HepG2 (cell line): ENCODE measurements around the gene IL15RA.

Experiments used
- FOXA1 ChIP-seq, 2 experiments: fragments of 450-650 bp in 1 of 2; sonication (generic) in 1 of 2; formaldehyde crosslinking in 1 of 2; IDR thresholded peaks; 2 replicates each; pipeline versions ENCODE4 v1.4.0 to v1.6.1; 2016 to 2020; ENCODE audit warnings: missing genetic modification reagents in 1 of 2
- GATA4 ChIP-seq: sonication (generic); IDR thresholded peaks from 2 replicates; pipeline ENCODE4 v1.6.1; 2016; ENCODE audit warnings: antibody characterized with exemption, low read depth, borderline replicate concordance
- SMARCC2 ChIP-seq: fragments of 450-650 bp; IDR thresholded peaks from 2 replicates; pipeline ENCODE4 v1.6.1; 2017; ENCODE audit warnings: antibody characterized with exemption, mild to moderate bottlenecking
- SOX13 ChIP-seq, 3 experiments: fragments of 450-650 bp in 1 of 3; sonication (generic) in 1 of 3; formaldehyde crosslinking in 1 of 3; IDR thresholded peaks in 2 of 3; conservative IDR thresholded peaks in 1 of 3; 2 replicates each; pipeline versions ENCODE4 v1.5.0 to v1.6.1; 2016 to 2020; ENCODE audit warnings: antibody characterized with exemption in 1 of 3, mild to moderate bottlenecking in 1 of 3, missing compliant biosample characterization in 1 of 3, missing genetic modification reagents in 1 of 3, moderate library complexity in 1 of 3
- SUZ12 ChIP-seq: fragments of 150-350 bp; IDR thresholded peaks from 2 replicates; pipeline ENCODE4 v1.6.1; 2014; ENCODE audit warnings: low read depth, low read length
- ZC3H4 ChIP-seq: sonication (generic); formaldehyde crosslinking; IDR thresholded peaks from 2 replicates; pipeline ENCODE4 v1.4.0; 2020; ENCODE audit warnings: missing genetic modification reagents, borderline replicate concordance
- ZFP62 ChIP-seq: sonication (generic); formaldehyde crosslinking; IDR thresholded peaks from 2 replicates; pipeline ENCODE4 v1.4.0; 2020; ENCODE audit warnings: missing genetic modification reagents
- ZNF12 ChIP-seq: sonication (generic); formaldehyde crosslinking; IDR thresholded peaks from 2 replicates; pipeline ENCODE4 v1.5.0; 2020; ENCODE audit warnings: missing genetic modification reagents
- ZNF138 ChIP-seq: sonication (generic); formaldehyde crosslinking; IDR thresholded peaks from 2 replicates; pipeline ENCODE4 v1.5.0; 2020; ENCODE audit warnings: mild to moderate bottlenecking, low read depth, missing genetic modification reagents
- ZNF766 ChIP-seq: sonication (generic); formaldehyde crosslinking; IDR thresholded peaks from 2 replicates; pipeline ENCODE4 v1.5.0; 2020; ENCODE audit warnings: missing genetic modification reagents, borderline replicate concordance
- TF ChIP-seq, protein P1 (sequence below): sonication (generic); formaldehyde crosslinking; IDR thresholded peaks from 2 replicates; pipeline ENCODE4 v1.4.0; 2020; ENCODE audit warnings: mild to moderate bottlenecking, low read depth, missing genetic modification reagents
- TF ChIP-seq, protein P2 (sequence below): sonication (generic); formaldehyde crosslinking; IDR thresholded peaks from one replicate; pipeline ENCODE4 v1.5.1; 2020; ENCODE audit warnings: mild to moderate bottlenecking, missing genetic modification reagents; ENCODE audit errors: not compliant biosample characterization
- TF ChIP-seq, protein P3 (sequence below): sonication (generic); formaldehyde crosslinking; IDR thresholded peaks from 2 replicates; pipeline ENCODE4 v1.4.0; 2020; ENCODE audit warnings: low read depth, missing genetic modification reagents

DNA sequence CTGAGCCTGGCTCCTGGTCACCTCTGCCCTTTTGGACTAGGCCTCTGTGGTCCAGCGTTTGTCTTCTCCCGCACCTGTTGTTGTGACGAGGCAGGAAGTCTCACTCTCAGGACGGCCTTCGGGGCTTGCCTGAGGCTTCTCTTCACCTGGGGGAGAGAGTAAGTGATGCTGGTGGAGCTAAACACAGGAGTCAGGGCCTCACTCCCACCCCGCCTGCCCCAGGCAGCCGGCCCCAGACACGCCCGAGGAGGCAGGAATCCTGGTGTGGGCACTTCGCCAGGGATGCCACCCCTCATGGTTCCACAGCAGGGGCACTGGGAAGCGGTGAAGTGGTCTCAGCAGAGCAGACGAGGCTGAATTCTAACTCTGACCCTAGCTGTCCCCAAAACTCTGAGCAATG, 42.5 kb upstream of the IL15RA start:
- no peak for TF ChIP-seq ZNF12 (CRISPR knock-in tag)
- no peak for TF ChIP-seq ZFP62 (CRISPR knock-in tag)
- TF ChIP-seq SMARCC2, result no peak
- TF ChIP-seq SOX13 (IDR thresholded peaks at IDR 0.05), result no peak
- no peak for TF ChIP-seq SOX13 (CRISPR knock-in tag; conservative IDR thresholded peaks at IDR 0.05 in 1 of 2, IDR thresholded peaks at IDR 0.05 in 1 of 2)
- no peak for TF ChIP-seq SUZ12
- TF ChIP-seq, protein P1, sequence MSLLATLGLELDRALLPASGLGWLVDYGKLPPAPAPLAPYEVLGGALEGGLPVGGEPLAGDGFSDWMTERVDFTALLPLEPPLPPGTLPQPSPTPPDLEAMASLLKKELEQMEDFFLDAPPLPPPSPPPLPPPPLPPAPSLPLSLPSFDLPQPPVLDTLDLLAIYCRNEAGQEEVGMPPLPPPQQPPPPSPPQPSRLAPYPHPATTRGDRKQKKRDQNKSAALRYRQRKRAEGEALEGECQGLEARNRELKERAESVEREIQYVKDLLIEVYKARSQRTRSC (CRISPR knock-in tag), result no peak
- no peak for TF ChIP-seq ZNF138 (CRISPR knock-in tag)
- no peak for TF ChIP-seq GATA4
- TF ChIP-seq, protein P2, sequence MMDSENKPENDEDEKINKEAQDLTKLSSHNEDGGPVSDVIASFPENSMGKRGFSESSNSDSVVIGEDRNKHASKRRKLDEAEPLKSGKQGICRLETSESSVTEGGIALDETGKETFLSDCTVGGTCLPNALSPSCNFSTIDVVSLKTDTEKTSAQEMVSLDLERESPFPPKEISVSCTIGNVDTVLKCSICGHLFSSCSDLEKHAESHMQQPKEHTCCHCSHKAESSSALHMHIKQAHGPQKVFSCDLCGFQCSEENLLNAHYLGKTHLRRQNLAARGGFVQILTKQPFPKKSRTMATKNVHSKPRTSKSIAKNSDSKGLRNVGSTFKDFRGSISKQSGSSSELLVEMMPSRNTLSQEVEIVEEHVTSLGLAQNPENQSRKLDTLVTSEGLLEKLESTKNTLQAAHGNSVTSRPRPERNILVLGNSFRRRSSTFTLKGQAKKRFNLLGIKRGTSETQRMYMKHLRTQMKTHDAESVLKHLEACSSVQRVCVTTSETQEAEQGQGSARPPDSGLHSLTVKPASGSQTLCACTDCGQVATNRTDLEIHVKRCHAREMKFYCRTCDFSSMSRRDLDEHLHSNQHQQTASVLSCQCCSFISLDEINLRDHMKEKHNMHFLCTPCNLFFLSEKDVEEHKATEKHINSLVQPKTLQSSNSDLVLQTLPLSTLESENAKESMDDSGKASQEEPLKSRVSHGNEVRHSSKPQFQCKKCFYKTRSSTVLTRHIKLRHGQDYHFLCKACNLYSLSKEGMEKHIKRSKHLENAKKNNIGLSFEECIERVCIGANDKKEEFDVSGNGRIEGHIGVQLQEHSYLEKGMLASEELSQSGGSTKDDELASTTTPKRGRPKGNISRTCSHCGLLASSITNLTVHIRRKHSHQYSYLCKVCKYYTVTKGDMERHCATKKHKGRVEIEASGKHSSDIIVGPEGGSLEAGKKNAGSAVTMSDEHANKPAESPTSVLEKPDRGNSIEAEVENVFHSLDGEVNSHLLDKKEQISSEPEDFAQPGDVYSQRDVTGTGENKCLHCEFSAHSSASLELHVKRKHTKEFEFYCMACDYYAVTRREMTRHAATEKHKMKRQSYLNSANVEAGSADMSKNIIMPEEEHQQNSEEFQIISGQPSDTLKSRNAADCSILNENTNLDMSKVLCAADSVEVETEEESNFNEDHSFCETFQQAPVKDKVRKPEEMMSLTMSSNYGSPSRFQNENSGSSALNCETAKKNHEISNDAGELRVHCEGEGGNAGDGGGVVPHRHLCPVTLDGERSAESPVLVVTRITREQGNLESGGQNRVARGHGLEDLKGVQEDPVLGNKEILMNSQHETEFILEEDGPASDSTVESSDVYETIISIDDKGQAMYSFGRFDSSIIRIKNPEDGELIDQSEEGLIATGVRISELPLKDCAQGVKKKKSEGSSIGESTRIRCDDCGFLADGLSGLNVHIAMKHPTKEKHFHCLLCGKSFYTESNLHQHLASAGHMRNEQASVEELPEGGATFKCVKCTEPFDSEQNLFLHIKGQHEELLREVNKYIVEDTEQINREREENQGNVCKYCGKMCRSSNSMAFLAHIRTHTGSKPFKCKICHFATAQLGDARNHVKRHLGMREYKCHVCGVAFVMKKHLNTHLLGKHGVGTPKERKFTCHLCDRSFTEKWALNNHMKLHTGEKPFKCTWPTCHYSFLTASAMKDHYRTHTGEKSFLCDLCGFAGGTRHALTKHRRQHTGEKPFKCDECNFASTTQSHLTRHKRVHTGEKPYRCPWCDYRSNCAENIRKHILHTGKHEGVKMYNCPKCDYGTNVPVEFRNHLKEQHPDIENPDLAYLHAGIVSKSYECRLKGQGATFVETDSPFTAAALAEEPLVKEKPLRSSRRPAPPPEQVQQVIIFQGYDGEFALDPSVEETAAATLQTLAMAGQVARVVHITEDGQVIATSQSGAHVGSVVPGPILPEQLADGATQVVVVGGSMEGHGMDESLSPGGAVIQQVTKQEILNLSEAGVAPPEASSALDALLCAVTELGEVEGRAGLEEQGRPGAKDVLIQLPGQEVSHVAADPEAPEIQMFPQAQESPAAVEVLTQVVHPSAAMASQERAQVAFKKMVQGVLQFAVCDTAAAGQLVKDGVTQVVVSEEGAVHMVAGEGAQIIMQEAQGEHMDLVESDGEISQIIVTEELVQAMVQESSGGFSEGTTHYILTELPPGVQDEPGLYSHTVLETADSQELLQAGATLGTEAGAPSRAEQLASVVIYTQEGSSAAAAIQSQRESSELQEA (CRISPR knock-in tag), result no peak
- TF ChIP-seq, protein P3, sequence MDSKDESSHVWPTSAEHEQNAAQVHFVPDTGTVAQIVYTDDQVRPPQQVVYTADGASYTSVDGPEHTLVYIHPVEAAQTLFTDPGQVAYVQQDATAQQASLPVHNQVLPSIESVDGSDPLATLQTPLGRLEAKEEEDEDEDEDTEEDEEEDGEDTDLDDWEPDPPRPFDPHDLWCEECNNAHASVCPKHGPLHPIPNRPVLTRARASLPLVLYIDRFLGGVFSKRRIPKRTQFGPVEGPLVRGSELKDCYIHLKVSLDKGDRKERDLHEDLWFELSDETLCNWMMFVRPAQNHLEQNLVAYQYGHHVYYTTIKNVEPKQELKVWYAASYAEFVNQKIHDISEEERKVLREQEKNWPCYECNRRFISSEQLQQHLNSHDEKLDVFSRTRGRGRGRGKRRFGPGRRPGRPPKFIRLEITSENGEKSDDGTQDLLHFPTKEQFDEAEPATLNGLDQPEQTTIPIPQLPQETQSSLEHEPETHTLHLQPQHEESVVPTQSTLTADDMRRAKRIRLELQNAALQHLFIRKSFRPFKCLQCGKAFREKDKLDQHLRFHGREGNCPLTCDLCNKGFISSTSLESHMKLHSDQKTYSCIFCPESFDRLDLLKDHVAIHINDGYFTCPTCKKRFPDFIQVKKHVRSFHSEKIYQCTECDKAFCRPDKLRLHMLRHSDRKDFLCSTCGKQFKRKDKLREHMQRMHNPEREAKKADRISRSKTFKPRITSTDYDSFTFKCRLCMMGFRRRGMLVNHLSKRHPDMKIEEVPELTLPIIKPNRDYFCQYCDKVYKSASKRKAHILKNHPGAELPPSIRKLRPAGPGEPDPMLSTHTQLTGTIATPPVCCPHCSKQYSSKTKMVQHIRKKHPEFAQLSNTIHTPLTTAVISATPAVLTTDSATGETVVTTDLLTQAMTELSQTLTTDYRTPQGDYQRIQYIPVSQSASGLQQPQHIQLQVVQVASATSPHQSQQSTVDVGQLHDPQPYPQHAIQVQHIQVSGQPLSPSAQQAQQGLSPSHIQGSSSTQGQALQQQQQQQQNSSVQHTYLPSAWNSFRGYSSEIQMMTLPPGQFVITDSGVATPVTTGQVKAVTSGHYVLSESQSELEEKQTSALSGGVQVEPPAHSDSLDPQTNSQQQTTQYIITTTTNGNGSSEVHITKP, result no peak
- TF ChIP-seq ZC3H4 (CRISPR knock-in tag), result no peak
- TF ChIP-seq ZNF766 (CRISPR knock-in tag), result no peak
- TF ChIP-seq FOXA1 (IDR thresholded peaks at IDR 0.05), result no peak
- no peak for TF ChIP-seq FOXA1 (CRISPR knock-in tag; IDR thresholded peaks at IDR 0.05)
